Liver (tissue), 9 donors: ENCODE data around the gene MTCH2. TPM values are rescaled to one million over a fixed set of nuclear protein-coding genes. Genes with fewer than 3 reads are reported as not detected.

ENCODE experiments used
- DNase-seq: peaks from one replicate; pipeline ENCODE4 v3.0.0-alpha.2; 2017; ENCODE audit warnings: low spot score
- H3K27ac ChIP-seq, 2 donors: one replicate each; pipeline ENCODE4 v1.7.0; 2013; ENCODE audit warnings: inconsistent platforms in 2 of 2, low read length in 2 of 2, control low read depth in 1 of 2, low read depth in 1 of 2, mild to moderate bottlenecking in 1 of 2
- H3K27me3 ChIP-seq, 4 donors: one replicate each; pipeline versions ENCODE4 v1.6.1 to v1.7.0; 2013; ENCODE audit warnings: low read length in 3 of 4, inconsistent platforms in 1 of 4, mild to moderate bottlenecking in 1 of 4, moderate library complexity in 1 of 4; ENCODE audit not compliant: control insufficient read depth in 4 of 4, insufficient read depth in 4 of 4
- H3K36me3 ChIP-seq, 4 donors: one replicate each; pipeline versions ENCODE4 v1.6.1 to v1.7.0; 2013; ENCODE audit warnings: low read length in 3 of 4, mild to moderate bottlenecking in 3 of 4, low read depth in 1 of 4, moderate library complexity in 1 of 4; ENCODE audit not compliant: control insufficient read depth in 4 of 4, insufficient read depth in 3 of 4
- H3K4me1 ChIP-seq, 4 donors: one replicate each; pipeline versions ENCODE4 v1.6.1 to v1.7.0; 2013; ENCODE audit warnings: low read length in 3 of 4, mild to moderate bottlenecking in 3 of 4, moderate library complexity in 1 of 4; ENCODE audit not compliant: control insufficient read depth in 4 of 4, insufficient read depth in 4 of 4
- H3K4me3 ChIP-seq, 3 donors: one replicate each; pipeline versions ENCODE4 v1.6.1 to v1.7.0; 2013; ENCODE audit warnings: low read length in 3 of 3, control low read depth in 1 of 3, low read depth in 1 of 3, mild to moderate bottlenecking in 1 of 3
- H3K9ac ChIP-seq, 2 donors: one replicate each; pipeline ENCODE4 v1.7.0; 2013; ENCODE audit warnings: low read length in 2 of 2, mild to moderate bottlenecking in 2 of 2, moderate library complexity in 2 of 2, control low read depth in 1 of 2, low read depth in 1 of 2
- H3K9me3 ChIP-seq, 4 donors: one replicate each; pipeline versions ENCODE4 v1.6.1 to v1.7.0; 2013; ENCODE audit warnings: low read length in 3 of 4; ENCODE audit not compliant: control insufficient read depth in 4 of 4
- ATF3 ChIP-seq: IDR thresholded peaks from 2 replicates; pipeline ENCODE4 v1.6.1; 2016; ENCODE audit warnings: antibody characterized with exemption
- EGR1 ChIP-seq, 2 donors: IDR thresholded peaks; 2 replicates each; pipeline ENCODE4 v1.6.1; 2016 to 2018; ENCODE audit warnings: antibody characterized with exemption in 2 of 2, low read depth in 2 of 2
- FOXA1 ChIP-seq: IDR thresholded peaks from 2 replicates; pipeline ENCODE4 v1.6.1; 2016; ENCODE audit warnings: antibody characterized with exemption
- FOXA2 ChIP-seq: IDR thresholded peaks from 2 replicates; pipeline ENCODE4 v1.6.1; 2016; ENCODE audit warnings: antibody characterized with exemption
- GABPA ChIP-seq, 2 donors: IDR thresholded peaks in 1 of 2; conservative IDR thresholded peaks in 1 of 2; 2 replicates each; pipeline ENCODE4 v1.6.1; 2016; ENCODE audit warnings: antibody characterized with exemption in 2 of 2, mild to moderate bottlenecking in 1 of 2, moderate library complexity in 1 of 2
- HNF4A ChIP-seq, 2 donors: conservative IDR thresholded peaks; 2 replicates each; pipeline ENCODE4 v1.6.1; 2016; ENCODE audit warnings: antibody characterized with exemption in 2 of 2, mild to moderate bottlenecking in 2 of 2
- HNF4G ChIP-seq: IDR thresholded peaks from 2 replicates; pipeline ENCODE4 v1.6.1; 2016; ENCODE audit warnings: antibody characterized with exemption
- JUND ChIP-seq, 2 donors: IDR thresholded peaks; 2 replicates each; pipeline ENCODE4 v1.6.1; 2016; ENCODE audit warnings: antibody characterized with exemption in 2 of 2
- NR2F2 ChIP-seq: IDR thresholded peaks from 2 replicates; pipeline ENCODE4 v1.6.1; 2016; ENCODE audit warnings: antibody characterized with exemption
- RAD21 ChIP-seq, 2 donors: IDR thresholded peaks; 2 replicates each; pipeline ENCODE4 v1.6.1; 2016; ENCODE audit warnings: antibody characterized with exemption in 2 of 2, mild to moderate bottlenecking in 2 of 2
- REST ChIP-seq: IDR thresholded peaks from 2 replicates; pipeline ENCODE4 v1.6.1; 2016; ENCODE audit warnings: antibody characterized with exemption, mild to moderate bottlenecking
- SP1 ChIP-seq: IDR thresholded peaks from 2 replicates; pipeline ENCODE4 v1.6.1; 2018; ENCODE audit warnings: antibody characterized with exemption, mild to moderate bottlenecking
- TAF1 ChIP-seq: conservative IDR thresholded peaks from 2 replicates; pipeline ENCODE4 v1.6.1; 2016; ENCODE audit warnings: antibody characterized with exemption, mild to moderate bottlenecking
- YY1 ChIP-seq: IDR thresholded peaks from 2 replicates; pipeline ENCODE4 v1.6.1; 2016; ENCODE audit warnings: antibody characterized with exemption, mild to moderate bottlenecking
- WGBS: extraction: QIAGEN DNeasy Blood & Tissue Kit; methylation state at CpG from one replicate; pipeline ENCODE4 v1.1.7; 2013; 5-methylcytosine and 5-hydroxymethylcytosine counted together
- polyA plus RNA-seq, 2 donors: library from polyadenylated mRNA; stranded (reverse) in 1 of 2; unstranded in 1 of 2; fragments of 200-250 nt in 1 of 2; fragments of >200 nt in 1 of 2; fragmentation: Nextera tagmentation in 1 of 2; extraction: Ambion mirVana in 1 of 2; gene quantifications; one replicate each; pipeline versions ENCODE4 v1.2.1 to v1.2.3, GENCODE V29; 2013 to 2015
- total RNA-seq, 2 donors: library from RNA; depleted of rRNA; stranded (reverse); fragments of >200 nt; gene quantifications; one replicate each; pipeline ENCODE4 v1.2.3, GENCODE V29; 2014
- TF ChIP-seq, protein P1 (sequence below): IDR thresholded peaks from 2 replicates; pipeline ENCODE4 v1.6.1; 2016; ENCODE audit warnings: antibody characterized with exemption
- TF ChIP-seq, protein P2 (sequence below): IDR thresholded peaks from 2 replicates; pipeline ENCODE4 v1.6.1; 2016; ENCODE audit warnings: antibody characterized with exemption
- donor health status: healthy.
- donor health status: healthy.
- donor health status: healthy.
- donor health status: healthy.
- donor health status: healthy.

The MTCH2 gene
- total and polyA plus RNA-seq, 4 donors: 62.5 to 304 (median 126) TPM

GRCh38 chr11:47626234-47626633, 16.1 kb downstream of the MTCH2 start:
- Histone ChIP-seq H3K27me3 (no peaks in the 10 kb centered on the region), H3K9ac (no peak overlapping the region), H3K4me1 (no peaks in the 10 kb centered on the region), H3K27ac (no peak overlapping the region), H3K36me3 (peaks cover 16 to 77% (median 72%) of the 10 kb centered on the region in 4 donors), H3K4me3 (no peak overlapping the region), H3K9me3 (no peaks in the 10 kb centered on the region)
- no peak for DNase-seq
- 98% methylated on average over 8 of the region's 8 CpGs for whole genome bisulfite sequencing
- TF ChIP-seq SP1 (no peak), REST (no peak), HNF4G (no peak), HNF4A (conservative IDR thresholded peaks at IDR 0.05) (no peak), RAD21 (IDR thresholded peaks at IDR 0.05) (no peak), YY1 (no peak), FOXA2 (no peak), GABPA (IDR thresholded peaks at IDR 0.05 in 1 of 2, conservative IDR thresholded peaks at IDR 0.05 in 1 of 2) (no peak), NR2F2 (no peak), FOXA1 (no peak), EGR1 (IDR thresholded peaks at IDR 0.05; ENCODE audit: low read depth in 2 of 2) (no peak), JUND (IDR thresholded peaks at IDR 0.05) (no peak)
- TF ChIP-seq, protein P1, sequence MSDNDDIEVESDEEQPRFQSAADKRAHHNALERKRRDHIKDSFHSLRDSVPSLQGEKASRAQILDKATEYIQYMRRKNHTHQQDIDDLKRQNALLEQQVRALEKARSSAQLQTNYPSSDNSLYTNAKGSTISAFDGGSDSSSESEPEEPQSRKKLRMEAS: no peak

DNA sequence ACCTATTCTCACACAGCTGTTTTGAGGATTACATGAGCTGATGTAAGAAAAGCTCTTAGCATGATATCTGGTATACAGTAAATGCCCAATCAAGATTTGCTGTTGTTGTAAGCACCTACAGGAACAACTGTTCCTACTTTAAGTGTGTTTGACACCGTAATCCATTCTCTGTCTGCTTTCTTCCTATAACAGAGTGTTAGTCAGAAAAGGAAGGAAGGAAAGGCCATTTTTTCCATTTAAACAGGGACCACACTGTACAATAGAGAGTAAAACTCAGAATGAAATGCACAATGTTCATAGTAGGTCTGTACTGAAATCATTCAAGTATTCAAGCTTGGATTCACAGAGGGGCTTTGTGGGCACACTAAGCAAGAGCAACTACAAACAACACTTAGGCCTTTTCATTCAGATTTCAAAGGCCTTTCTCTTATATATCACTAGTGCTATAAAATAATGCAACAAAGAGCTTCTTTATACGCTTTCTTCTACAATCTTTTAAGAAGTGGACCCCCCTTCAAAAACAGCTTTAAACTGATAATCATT, 21.5 kb downstream of the MTCH2 start:
- H3K36me3 ChIP-seq: peaks cover 15 to 64% (median 62%) of the 10 kb centered on the region in 4 donors
- TF ChIP-seq TAF1 (no peak), HNF4G (no peak), JUND (IDR thresholded peaks at IDR 0.05) (no peak), SP1 (no peak), NR2F2 (no peak), RAD21 (IDR thresholded peaks at IDR 0.05) (no peak), ATF3 (no peak)
- TF ChIP-seq, protein P2, sequence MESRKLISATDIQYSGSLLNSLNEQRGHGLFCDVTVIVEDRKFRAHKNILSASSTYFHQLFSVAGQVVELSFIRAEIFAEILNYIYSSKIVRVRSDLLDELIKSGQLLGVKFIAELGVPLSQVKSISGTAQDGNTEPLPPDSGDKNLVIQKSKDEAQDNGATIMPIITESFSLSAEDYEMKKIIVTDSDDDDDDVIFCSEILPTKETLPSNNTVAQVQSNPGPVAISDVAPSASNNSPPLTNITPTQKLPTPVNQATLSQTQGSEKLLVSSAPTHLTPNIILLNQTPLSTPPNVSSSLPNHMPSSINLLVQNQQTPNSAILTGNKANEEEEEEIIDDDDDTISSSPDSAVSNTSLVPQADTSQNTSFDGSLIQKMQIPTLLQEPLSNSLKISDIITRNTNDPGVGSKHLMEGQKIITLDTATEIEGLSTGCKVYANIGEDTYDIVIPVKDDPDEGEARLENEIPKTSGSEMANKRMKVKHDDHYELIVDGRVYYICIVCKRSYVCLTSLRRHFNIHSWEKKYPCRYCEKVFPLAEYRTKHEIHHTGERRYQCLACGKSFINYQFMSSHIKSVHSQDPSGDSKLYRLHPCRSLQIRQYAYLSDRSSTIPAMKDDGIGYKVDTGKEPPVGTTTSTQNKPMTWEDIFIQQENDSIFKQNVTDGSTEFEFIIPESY: no peak

More for the DNA sequence above, 21.5 kb downstream of the MTCH2 start:
- no peak overlapping the region for H3K9ac ChIP-seq
- DNase-seq: no peak
- no peaks in the 10 kb centered on the region for H3K9me3 ChIP-seq
- no peaks in the 10 kb centered on the region for H3K27me3 ChIP-seq
- H3K27ac ChIP-seq: no peak overlapping the region
- WGBS: 89% methylated on average over 2 of the region's 2 CpGs
- no peaks in the 10 kb centered on the region for H3K4me1 ChIP-seq
- no peak overlapping the region for H3K4me3 ChIP-seq
